Erythroblast (primary cell): Measurements from ENCODE around the gene ATP6V1A.

Source experiments
- DNase-seq, 2 experiments: peaks; one replicate each; lab custom pipeline; 2025; lab: John Stamatoyannopoulos, UW
- GATA1 ChIP-seq: IDR thresholded peaks from 2 replicates; pipeline ENCODE4 v1.6.1; 2011; ENCODE audit warnings: low read depth, mild to moderate bottlenecking, control low read depth, low read length, moderate library complexity
- POLR2A ChIP-seq: IDR thresholded peaks from 2 replicates; pipeline ENCODE4 v1.6.1; 2011; ENCODE audit warnings: mild to moderate bottlenecking, low read length

ATP6V1A gene

DNA sequence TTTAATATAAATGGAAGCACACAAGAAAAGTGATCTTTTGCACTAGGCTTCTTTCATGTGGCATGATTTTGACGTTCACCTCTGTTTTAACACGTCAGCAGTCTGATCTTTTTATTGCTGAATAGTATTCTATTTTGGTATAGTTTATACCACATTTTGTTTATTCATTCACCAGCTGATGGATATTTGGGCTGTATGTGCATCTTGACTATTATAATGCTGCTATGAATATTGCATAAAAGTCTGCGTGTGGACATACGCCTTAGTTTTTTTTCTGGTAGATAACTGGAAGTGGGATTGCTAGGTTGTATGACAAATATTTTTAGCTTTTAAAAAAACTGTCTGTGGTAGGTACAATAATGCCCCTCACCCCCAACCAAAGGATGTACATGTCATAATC is 15.1 kb upstream of the ATP6V1A start:
- TF ChIP-seq GATA1: no peak
- TF ChIP-seq POLR2A: no peak
- DNase-seq: no peak

DNA sequence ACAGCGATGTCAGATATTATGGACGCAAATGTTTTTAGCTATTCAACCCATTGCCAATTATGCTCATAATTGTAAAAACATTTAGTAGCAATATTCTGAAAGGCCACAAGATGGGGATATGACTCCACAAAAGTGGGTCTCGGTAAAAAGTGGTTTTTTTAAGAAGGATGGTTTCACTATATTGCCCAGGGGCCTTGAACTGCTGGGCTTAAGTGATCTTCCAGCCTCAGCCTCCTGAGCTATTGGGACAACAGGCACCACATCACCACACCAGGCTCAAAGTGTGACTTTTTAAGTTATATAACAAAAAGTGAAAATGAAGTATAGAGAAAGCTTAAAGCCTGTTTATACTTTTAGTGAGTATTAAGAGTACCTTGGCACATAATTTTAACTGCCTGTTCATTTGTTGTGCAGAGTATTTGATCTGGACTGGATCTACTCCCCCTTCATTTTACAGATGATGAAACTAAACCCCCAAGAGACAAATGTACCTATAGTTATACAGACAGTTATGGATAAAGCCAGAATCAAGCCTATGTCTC is 10.2 kb upstream of the ATP6V1A start:
- TF ChIP-seq POLR2A (no peak), GATA1 (no peak)
- peak; percentile 78 to 85 for DNase-seq

DNA sequence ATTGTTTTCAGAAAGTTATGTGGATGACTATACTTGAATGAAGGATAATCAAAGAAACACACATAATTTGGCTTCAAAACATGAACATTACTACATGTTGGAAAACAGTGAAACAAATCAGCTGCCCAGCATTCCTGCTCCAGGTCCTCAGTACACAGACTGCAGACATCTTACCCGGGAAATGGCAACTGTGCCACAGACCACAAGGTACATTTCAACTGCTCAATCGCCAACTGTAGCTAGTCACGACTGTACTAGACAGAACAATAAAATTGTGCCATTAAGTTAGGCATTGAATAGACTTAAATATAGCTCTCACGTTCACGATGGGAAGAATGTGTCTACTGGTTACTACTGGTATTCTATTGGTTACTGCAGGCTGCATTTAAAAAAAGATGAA is 5.7 kb upstream of the ATP6V1A start:
- TF ChIP-seq POLR2A (no peak), GATA1 (no peak)

DNA sequence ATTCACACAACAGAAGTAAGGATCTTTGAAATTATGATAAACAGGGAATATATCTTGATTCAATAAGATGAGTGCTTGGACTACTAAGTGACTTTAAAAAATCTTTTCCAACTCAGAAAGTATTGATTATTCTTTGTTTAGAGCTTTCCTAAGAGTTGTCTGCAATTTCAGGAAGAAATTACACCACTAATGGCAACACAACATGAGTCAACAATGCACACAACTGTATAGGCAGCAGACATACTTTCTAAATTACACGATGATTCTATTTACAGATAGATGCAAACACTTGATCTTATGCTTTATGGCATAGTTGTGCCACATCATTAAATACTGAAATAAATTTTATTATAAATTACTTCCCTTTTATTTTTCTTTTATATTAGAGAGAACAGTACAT is 5.2 kb upstream of the ATP6V1A start:
- DNase-seq: no peak
- no peak for TF ChIP-seq GATA1
- TF ChIP-seq POLR2A: no peak

More for the DNA sequence above, 5.7 kb upstream of the ATP6V1A start:
- DNase-seq: no peak

DNA sequence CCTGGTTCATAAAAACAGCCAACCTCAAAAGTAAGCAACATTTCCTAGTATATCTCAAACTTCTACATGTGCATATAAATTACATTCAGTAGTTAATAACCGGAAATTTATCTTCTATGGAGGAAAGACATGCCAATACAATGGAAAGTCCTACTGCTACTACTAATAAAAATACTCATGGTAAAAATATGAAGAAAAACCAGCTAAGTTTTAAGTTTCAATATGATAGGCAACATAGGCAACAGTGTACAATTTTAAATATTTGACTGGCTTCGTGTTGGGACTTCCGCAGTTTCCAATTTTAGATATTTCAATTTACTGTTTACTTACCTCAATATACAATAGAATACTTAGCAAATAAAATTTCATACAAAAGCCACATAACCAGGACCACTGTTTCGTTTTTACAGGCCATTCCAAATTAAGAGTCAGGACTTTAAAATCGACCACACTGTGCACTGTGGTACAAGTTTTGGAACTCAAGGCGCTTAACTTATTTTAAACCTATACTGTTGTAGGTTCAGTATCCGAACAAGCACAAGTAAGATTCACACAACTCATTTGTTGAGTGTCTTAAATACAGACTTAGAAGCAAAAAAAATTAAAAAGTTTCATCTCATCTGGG is 3.7 kb upstream of the ATP6V1A start:
- TF ChIP-seq POLR2A (no peak), GATA1 (no peak)
- DNase-seq: peak; percentile 17 to 34

DNA sequence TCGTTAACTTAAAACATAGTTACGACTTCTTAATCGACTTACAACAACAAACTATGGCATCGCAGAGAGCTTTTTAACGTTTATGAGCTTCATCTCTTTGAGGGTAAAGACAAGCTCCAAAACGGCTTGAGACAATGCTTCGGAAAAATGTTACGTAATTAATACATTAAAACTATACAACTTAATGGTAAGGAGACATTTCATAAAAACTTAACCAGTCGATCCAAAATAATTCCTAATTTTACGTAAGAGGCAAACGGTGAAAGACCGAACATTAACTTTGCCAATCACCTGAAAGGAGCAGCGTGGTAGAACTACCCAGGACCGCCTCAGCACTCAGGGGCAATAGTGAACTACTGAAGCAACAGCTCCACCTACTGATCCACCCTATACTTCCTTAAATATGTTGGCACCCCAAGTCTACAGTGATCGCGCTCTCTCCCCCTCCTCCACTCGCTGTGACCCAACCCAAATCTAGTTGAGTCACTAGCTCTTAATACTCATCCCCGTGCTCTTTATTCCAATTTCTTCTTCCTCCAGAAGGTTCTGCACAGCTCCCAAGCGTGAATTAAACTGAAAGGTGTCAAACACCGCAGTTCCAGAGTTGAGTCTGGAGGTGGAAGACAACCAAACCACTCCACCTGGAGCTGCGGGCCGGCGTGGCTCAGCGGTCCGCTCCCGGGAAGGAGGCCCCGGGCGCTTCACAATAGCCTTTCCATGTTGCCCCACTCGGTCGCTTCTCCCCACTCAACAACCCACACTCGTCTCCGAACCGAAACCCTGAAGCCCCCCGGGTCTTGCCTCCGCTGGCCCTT is 1.7 kb upstream of the ATP6V1A start:
- TF ChIP-seq POLR2A: no peak
- TF ChIP-seq GATA1: no peak
- DNase-seq: peak; percentile 91 to 93

DNA sequence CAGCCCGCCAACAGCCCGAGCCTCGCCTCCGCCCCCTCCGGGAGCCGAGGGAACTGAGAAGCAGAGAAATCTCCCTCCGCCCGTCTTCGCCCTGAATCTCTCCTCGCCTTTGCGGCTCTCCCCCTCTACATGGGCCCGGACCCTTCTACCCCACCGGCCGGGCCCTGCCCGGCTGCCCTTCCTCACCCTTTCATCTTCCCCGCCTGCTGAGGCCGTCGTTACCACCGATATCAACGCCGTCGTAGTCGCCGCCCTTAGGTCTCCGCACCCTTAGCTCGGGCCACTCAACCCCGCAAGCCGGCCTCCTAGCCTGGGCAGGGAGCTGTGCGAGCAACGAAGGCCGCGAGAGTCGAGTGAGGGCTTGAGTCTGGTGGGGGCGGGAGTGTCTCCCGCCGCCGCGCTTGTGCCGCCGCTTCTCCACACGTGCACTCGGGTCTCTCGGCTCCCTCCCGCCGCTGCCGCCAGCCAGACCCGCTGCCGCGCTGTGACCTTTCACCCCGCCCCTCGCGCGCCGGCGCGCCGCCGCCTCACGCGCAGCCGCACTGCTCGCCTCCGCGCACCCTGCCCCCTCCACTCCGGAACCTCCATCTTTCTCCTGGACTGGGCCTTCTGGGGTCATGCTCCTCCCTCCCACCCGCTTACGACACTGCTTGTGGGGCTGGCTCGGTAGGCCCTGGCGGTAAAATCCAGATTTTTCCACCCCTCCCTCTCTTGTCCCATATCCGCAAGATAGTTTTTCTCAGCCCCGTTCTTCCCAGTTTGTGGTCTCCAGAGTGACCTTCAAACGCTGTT is 883 bp upstream of the ATP6V1A start, which contains the start of gene NAA50:
Gene NAA50 (minus strand): TSS at position 494 of the 792 bp plus-strand sequence. CDS start 300 bp downstream, at position 194.
- TF ChIP-seq GATA1 (no peak), POLR2A (peak; percentile 90)

DNA sequence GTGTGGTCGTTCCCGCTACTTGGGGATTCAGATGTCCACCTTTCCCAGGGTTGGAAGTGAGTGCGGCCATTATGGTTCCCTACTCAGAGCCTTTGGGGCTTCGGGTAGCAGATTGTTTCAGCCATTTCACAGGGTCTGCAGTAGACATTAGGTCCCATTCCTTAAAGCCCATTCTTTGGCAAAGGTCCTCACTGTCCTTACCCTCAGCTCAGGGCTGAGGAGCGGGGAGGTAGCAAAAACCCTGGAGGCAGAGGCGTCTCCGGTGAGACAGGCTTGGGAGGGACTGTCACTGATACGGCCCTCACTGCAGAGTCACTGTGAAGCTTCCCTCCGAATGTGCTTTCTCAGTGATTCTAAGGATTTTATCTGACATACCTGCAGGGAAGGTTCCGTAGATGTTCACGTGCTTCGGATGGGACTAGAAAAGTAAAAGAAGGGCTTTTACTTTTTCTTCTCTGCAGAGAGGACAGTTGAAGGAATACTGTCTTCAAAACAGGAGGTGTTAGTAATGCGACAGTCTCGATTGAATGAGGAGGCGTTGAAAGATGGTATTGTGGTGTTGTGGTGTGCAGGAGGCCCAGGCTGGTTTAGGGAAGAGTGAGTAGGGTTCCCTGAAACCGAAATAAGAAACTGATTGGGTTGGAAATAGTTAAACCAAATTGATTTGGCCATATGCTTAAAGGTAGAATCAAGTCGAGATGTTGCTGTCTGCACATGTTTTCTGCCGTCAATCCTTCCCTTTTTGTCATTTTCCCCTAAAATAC is 630 bp downstream of the ATP6V1A start:
- TF ChIP-seq POLR2A: no peak
- TF ChIP-seq GATA1: no peak
- DNase-seq: peak; percentile 74 to 78

More for the DNA sequence above, 883 bp upstream of the ATP6V1A start, which contains the start of gene NAA50:
- peak; percentile 94 to 96 for DNase-seq

DNA sequence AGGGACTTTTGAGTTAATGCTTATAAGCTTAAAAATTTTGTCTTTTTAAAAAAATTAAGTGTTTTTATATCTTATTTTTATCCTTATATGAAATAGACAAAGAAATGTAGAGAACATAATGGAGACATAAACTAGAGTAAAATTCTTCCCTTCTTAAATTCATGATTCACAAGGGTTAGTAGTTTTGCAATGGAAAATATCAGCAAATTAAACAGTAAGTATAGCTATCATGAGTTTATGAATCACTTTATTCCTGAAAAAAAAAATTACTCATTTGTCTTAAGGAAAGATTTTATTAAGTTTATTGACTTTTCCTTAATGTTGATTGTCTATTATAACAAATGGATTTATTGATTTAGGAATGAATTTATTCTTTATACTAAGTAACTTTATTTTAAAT is 4.3 kb downstream of the ATP6V1A start:
- no peak for DNase-seq
- TF ChIP-seq POLR2A (no peak), GATA1 (no peak)

DNA sequence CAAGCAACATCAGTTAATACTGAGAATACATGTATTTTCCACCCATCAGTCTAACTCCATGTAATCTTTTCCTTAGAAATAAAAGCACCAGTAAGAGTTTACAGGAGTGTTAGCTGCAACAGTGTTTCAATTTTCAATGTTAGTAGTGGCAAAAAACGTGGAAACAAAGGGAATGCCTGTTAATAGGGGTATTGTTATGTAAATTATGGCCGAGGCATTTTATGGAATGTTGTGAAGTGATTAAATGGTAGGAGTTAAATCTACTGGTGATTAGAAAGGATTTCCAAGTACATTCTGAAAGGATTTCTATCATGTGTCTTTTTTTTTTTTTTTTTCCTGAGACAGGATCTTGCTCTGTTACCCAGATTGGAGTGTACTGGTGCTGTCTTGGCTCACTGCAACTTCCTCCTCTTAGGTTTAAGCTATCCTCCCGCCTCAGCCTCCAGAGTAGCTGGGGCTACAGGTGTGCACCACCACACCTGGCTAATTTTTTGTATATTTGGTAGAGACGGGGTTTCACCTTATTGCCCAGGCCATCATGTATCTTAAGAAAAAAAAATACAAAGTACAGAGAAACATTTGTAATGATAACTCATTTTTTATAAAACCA is 6.6 kb downstream of the ATP6V1A start:
- DNase-seq: no peak
- no peak for TF ChIP-seq POLR2A
- TF ChIP-seq GATA1: no peak

DNA sequence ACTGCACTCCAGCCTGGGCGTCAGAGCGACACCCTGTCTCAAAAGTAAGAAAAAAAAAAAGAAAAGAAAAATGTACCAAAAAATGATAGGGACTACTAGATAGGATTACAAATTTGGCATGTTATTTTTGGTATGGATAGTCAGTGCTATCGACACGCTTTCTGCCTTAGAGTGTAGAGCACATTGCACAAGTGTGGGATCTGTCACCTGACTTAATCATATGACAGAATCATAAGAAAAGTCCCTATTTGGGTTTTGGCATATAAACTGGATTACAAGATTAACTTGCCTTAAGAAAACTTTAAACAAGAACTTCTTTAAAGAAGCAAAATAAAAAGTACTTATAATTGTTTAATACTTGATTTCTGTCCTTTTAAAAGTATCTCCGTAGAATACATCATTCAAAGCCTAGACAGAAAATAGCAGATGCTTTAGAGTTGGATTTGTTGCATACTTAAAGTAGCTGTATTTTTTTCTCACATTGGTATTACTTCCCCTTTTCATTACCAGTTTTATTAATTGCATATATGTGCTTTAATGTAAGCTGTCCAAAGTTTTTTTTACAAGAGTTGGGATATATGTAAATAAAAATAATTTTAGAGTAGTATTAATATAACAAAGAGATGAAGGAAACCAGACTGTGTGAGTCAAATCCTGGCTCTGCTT is 7.8 kb downstream of the ATP6V1A start:
- TF ChIP-seq GATA1 (no peak), POLR2A (no peak)

More for the DNA sequence above, 7.8 kb downstream of the ATP6V1A start:
- no peak for DNase-seq
